Liver (tissue), 9 donors: Measurements from ENCODE around the gene WDR1. TPM values are rescaled to one million over a fixed set of nuclear protein-coding genes. Genes with fewer than 3 reads are reported as not detected.
A peak's percentile ranks its signal among the peaks of the same experiment; 100 is the strongest.

Experiments
- DNase-seq: peaks from one replicate; pipeline ENCODE4 v3.0.0-alpha.2; 2017; ENCODE audit warnings: low spot score
- H3K27ac ChIP-seq, 2 donors: one replicate each; pipeline ENCODE4 v1.7.0; 2013; ENCODE audit warnings: inconsistent platforms in 2 of 2, low read length in 2 of 2, control low read depth in 1 of 2, low read depth in 1 of 2, mild to moderate bottlenecking in 1 of 2
- H3K27me3 ChIP-seq, 4 donors: one replicate each; pipeline versions ENCODE4 v1.6.1 to v1.7.0; 2013; ENCODE audit warnings: low read length in 3 of 4, inconsistent platforms in 1 of 4, mild to moderate bottlenecking in 1 of 4, moderate library complexity in 1 of 4; ENCODE audit not compliant: control insufficient read depth in 4 of 4, insufficient read depth in 4 of 4
- H3K36me3 ChIP-seq, 4 donors: one replicate each; pipeline versions ENCODE4 v1.6.1 to v1.7.0; 2013; ENCODE audit warnings: low read length in 3 of 4, mild to moderate bottlenecking in 3 of 4, low read depth in 1 of 4, moderate library complexity in 1 of 4; ENCODE audit not compliant: control insufficient read depth in 4 of 4, insufficient read depth in 3 of 4
- H3K4me1 ChIP-seq, 4 donors: one replicate each; pipeline versions ENCODE4 v1.6.1 to v1.7.0; 2013; ENCODE audit warnings: low read length in 3 of 4, mild to moderate bottlenecking in 3 of 4, moderate library complexity in 1 of 4; ENCODE audit not compliant: control insufficient read depth in 4 of 4, insufficient read depth in 4 of 4
- H3K4me3 ChIP-seq, 3 donors: one replicate each; pipeline versions ENCODE4 v1.6.1 to v1.7.0; 2013; ENCODE audit warnings: low read length in 3 of 3, control low read depth in 1 of 3, low read depth in 1 of 3, mild to moderate bottlenecking in 1 of 3
- H3K9ac ChIP-seq, 2 donors: one replicate each; pipeline ENCODE4 v1.7.0; 2013; ENCODE audit warnings: low read length in 2 of 2, mild to moderate bottlenecking in 2 of 2, moderate library complexity in 2 of 2, control low read depth in 1 of 2, low read depth in 1 of 2
- H3K9me3 ChIP-seq, 4 donors: one replicate each; pipeline versions ENCODE4 v1.6.1 to v1.7.0; 2013; ENCODE audit warnings: low read length in 3 of 4; ENCODE audit not compliant: control insufficient read depth in 4 of 4
- ATF3 ChIP-seq: IDR thresholded peaks from 2 replicates; pipeline ENCODE4 v1.6.1; 2016; ENCODE audit warnings: antibody characterized with exemption
- CTCF ChIP-seq: fragments of 150-350 bp; IDR thresholded peaks from 2 replicates; pipeline ENCODE4 v1.5.1; 2017; ENCODE audit warnings: improper control_type of control experiment, low read depth, low read length; ENCODE audit not compliant: missing input control
- EGR1 ChIP-seq, 2 donors: IDR thresholded peaks; 2 replicates each; pipeline ENCODE4 v1.6.1; 2016 to 2018; ENCODE audit warnings: antibody characterized with exemption in 2 of 2, low read depth in 2 of 2
- FOXA2 ChIP-seq: IDR thresholded peaks from 2 replicates; pipeline ENCODE4 v1.6.1; 2016; ENCODE audit warnings: antibody characterized with exemption
- GABPA ChIP-seq, 2 donors: IDR thresholded peaks in 1 of 2; conservative IDR thresholded peaks in 1 of 2; 2 replicates each; pipeline ENCODE4 v1.6.1; 2016; ENCODE audit warnings: antibody characterized with exemption in 2 of 2, mild to moderate bottlenecking in 1 of 2, moderate library complexity in 1 of 2
- HNF4A ChIP-seq, 2 donors: conservative IDR thresholded peaks; 2 replicates each; pipeline ENCODE4 v1.6.1; 2016; ENCODE audit warnings: antibody characterized with exemption in 2 of 2, mild to moderate bottlenecking in 2 of 2
- HNF4G ChIP-seq: IDR thresholded peaks from 2 replicates; pipeline ENCODE4 v1.6.1; 2016; ENCODE audit warnings: antibody characterized with exemption
- JUND ChIP-seq, 2 donors: IDR thresholded peaks; 2 replicates each; pipeline ENCODE4 v1.6.1; 2016; ENCODE audit warnings: antibody characterized with exemption in 2 of 2
- NR2F2 ChIP-seq: IDR thresholded peaks from 2 replicates; pipeline ENCODE4 v1.6.1; 2016; ENCODE audit warnings: antibody characterized with exemption
- RAD21 ChIP-seq, 2 donors: IDR thresholded peaks; 2 replicates each; pipeline ENCODE4 v1.6.1; 2016; ENCODE audit warnings: antibody characterized with exemption in 2 of 2, mild to moderate bottlenecking in 2 of 2
- REST ChIP-seq: IDR thresholded peaks from 2 replicates; pipeline ENCODE4 v1.6.1; 2016; ENCODE audit warnings: antibody characterized with exemption, mild to moderate bottlenecking
- RXRA ChIP-seq, 2 donors: IDR thresholded peaks; 2 replicates each; pipeline ENCODE4 v1.6.1; 2017 to 2018; ENCODE audit warnings: antibody characterized with exemption in 2 of 2, mild to moderate bottlenecking in 1 of 2
- SP1 ChIP-seq: IDR thresholded peaks from 2 replicates; pipeline ENCODE4 v1.6.1; 2018; ENCODE audit warnings: antibody characterized with exemption, mild to moderate bottlenecking
- TAF1 ChIP-seq: conservative IDR thresholded peaks from 2 replicates; pipeline ENCODE4 v1.6.1; 2016; ENCODE audit warnings: antibody characterized with exemption, mild to moderate bottlenecking
- YY1 ChIP-seq: IDR thresholded peaks from 2 replicates; pipeline ENCODE4 v1.6.1; 2016; ENCODE audit warnings: antibody characterized with exemption, mild to moderate bottlenecking
- ZBTB33 ChIP-seq: IDR thresholded peaks from 2 replicates; pipeline ENCODE4 v1.6.1; 2016; ENCODE audit warnings: antibody characterized with exemption
- WGBS: extraction: QIAGEN DNeasy Blood & Tissue Kit; methylation state at CpG from one replicate; pipeline ENCODE4 v1.1.7; 2013; 5-methylcytosine and 5-hydroxymethylcytosine counted together
- polyA plus RNA-seq, 2 donors: library from polyadenylated mRNA; stranded (reverse) in 1 of 2; unstranded in 1 of 2; fragments of 200-250 nt in 1 of 2; fragments of >200 nt in 1 of 2; fragmentation: Nextera tagmentation in 1 of 2; extraction: Ambion mirVana in 1 of 2; gene quantifications; one replicate each; pipeline versions ENCODE4 v1.2.1 to v1.2.3, GENCODE V29; 2013 to 2015
- total RNA-seq, 2 donors: library from RNA; depleted of rRNA; stranded (reverse); fragments of >200 nt; gene quantifications; one replicate each; pipeline ENCODE4 v1.2.3, GENCODE V29; 2014
- donor health status: healthy.
- donor health status: healthy.
- donor health status: healthy.
- donor health status: healthy.
- donor health status: healthy.

WDR1 gene
- total and polyA plus RNA-seq, 4 donors, result 31.1 to 97.4 (median 65.7) TPM

GRCh38 chr4:10055871-10056270 is 60.7 kb downstream of the WDR1 start:
- no peak overlapping the region for H3K9ac ChIP-seq
- H3K9me3 ChIP-seq, result no peaks in the 10 kb centered on the region
- no peak for DNase-seq
- no peaks in the 10 kb centered on the region for H3K36me3 ChIP-seq
- TF ChIP-seq RXRA (IDR thresholded peaks at IDR 0.05) (no peak), ZBTB33 (no peak), HNF4A (conservative IDR thresholded peaks at IDR 0.05) (no peak), GABPA (IDR thresholded peaks at IDR 0.05 in 1 of 2, conservative IDR thresholded peaks at IDR 0.05 in 1 of 2) (no peak), ATF3 (no peak), JUND (IDR thresholded peaks at IDR 0.05) (no peak), TAF1 (no peak)
- WGBS, result 94% methylated on average over 4 of the region's 4 CpGs
- no peaks in the 10 kb centered on the region for H3K27me3 ChIP-seq
- H3K4me3 ChIP-seq, result no peak overlapping the region
- H3K27ac ChIP-seq, result no peak overlapping the region
- no peaks in the 10 kb centered on the region for H3K4me1 ChIP-seq

GRCh38 chr4:10054571-10055041 is 62.0 kb downstream of the WDR1 start:
- TF ChIP-seq EGR1 (IDR thresholded peaks at IDR 0.05; ENCODE audit: low read depth in 2 of 2) (no peak), JUND (IDR thresholded peaks at IDR 0.05) (no peak), HNF4G (no peak), ATF3 (no peak), HNF4A (conservative IDR thresholded peaks at IDR 0.05) (no peak), CTCF (no peak), NR2F2 (no peak), REST (no peak), FOXA2 (no peak), RAD21 (IDR thresholded peaks at IDR 0.05) (no peak), SP1 (no peak), YY1 (no peak), GABPA (IDR thresholded peaks at IDR 0.05 in 1 of 2, conservative IDR thresholded peaks at IDR 0.05 in 1 of 2) (no peak)
- 80% methylated on average over 4 of the region's 4 CpGs for WGBS
- no peaks in the 10 kb centered on the region for H3K9me3 ChIP-seq
- H3K9ac ChIP-seq, result no peak overlapping the region
- no peaks in the 10 kb centered on the region for H3K27me3 ChIP-seq
- H3K36me3 ChIP-seq, result no peaks in the 10 kb centered on the region
- peak; percentile 12 for DNase-seq
- H3K27ac ChIP-seq, result no peak overlapping the region
- H3K4me1 ChIP-seq, result no peaks in the 10 kb centered on the region
- no peak overlapping the region for H3K4me3 ChIP-seq
